SJSA1 (cell line): ENCODE results near the gene CEMIP2. TPM values are rescaled to one million over a fixed set of nuclear protein-coding genes. Genes with fewer than 3 reads are reported as not detected.
"Not testable (repeated sequence)": the region's sequence is repeated elsewhere in the genome, so short reads cannot be mapped to it uniquely, and the experiment has no call there.

Source experiments
- DNase-seq, 2 experiments: peaks; one replicate each; pipeline ENCODE4 v3.0.0-alpha.2; 2015 to 2020; ENCODE audit warnings: low spot score in 2 of 2, low read depth in 1 of 2
- H3K27ac ChIP-seq: fragments of 250-450 bp; sonication (Bioruptor Pico); 2 replicates; pipeline ENCODE4 v1.5.1; 2020; ENCODE audit warnings: mild to moderate bottlenecking, moderate library complexity
- H3K27me3 ChIP-seq: fragments of 250-450 bp; sonication (Bioruptor Pico); replicated peaks from 2 replicates; pipeline ENCODE4 v1.5.1; 2020; ENCODE audit warnings: mild to moderate bottlenecking, moderate library complexity
- H3K36me3 ChIP-seq: fragments of 250-450 bp; sonication (Bioruptor Pico); 2 replicates; pipeline ENCODE4 v1.5.1; 2020; ENCODE audit warnings: mild to moderate bottlenecking
- H3K4me1 ChIP-seq: fragments of 250-450 bp; sonication (Bioruptor Pico); replicated peaks from 2 replicates; pipeline ENCODE4 v1.6.1; 2021; ENCODE audit warnings: mild to moderate bottlenecking
- H3K4me3 ChIP-seq: fragments of 250-450 bp; sonication (Bioruptor Pico); 2 replicates; pipeline ENCODE4 v1.5.1; 2020; ENCODE audit warnings: mild to moderate bottlenecking
- H3K9me3 ChIP-seq: fragments of 250-450 bp; sonication (Bioruptor Pico); replicated peaks from 2 replicates; pipeline ENCODE4 v1.5.1; 2020; ENCODE audit warnings: mild to moderate bottlenecking
- total RNA-seq: library from RNA; depleted of rRNA; stranded (reverse); fragments of >200 nt; shearing (Covaris generic); gene quantifications from 2 replicates; pipeline ENCODE4 v1.2.3, GENCODE V29; 2014; rRNA removed

CEMIP2 gene
- total RNA-seq: 14.8 and 24.4 TPM in 2 replicates

GRCh38 chr9:71768388-71769174 lies at the start of gene CEMIP2:
Gene CEMIP2 (minus strand): TSS chr9:71768513. CDS start chr9:71750373, 18,140 bp downstream.
- Histone ChIP-seq H3K27me3 (no peaks in the 10 kb centered on the region), H3K4me3 (peak within 1 kb of the TSS; percentile 95), H3K4me1 (peaks cover 33% of the 10 kb centered on the region), H3K27ac (peak within 1 kb of the TSS; percentile 95), H3K36me3 (0 out of 2 replicates have a peak, but pooled peaks cover 4% of the 10 kb centered on the region), H3K9me3 (no peaks in the 10 kb centered on the region)
- DNase-seq: peak; percentile 90 to 96

GRCh38 chr9:71816916-71817451 lies 48.7 kb upstream of the CEMIP2 start:
- no peak for DNase-seq
- Histone ChIP-seq H3K36me3 (no peaks in the 10 kb centered on the region), H3K4me1 (no peaks in the 10 kb centered on the region), H3K27ac (no peak overlapping the region), H3K27me3 (no peaks in the 10 kb centered on the region), H3K9me3 (no peaks in the 10 kb centered on the region), H3K4me3 (no peak overlapping the region)

GRCh38 chr9:71814815-71815214 lies 46.5 kb upstream of the CEMIP2 start:
- H3K4me3 ChIP-seq: no peak overlapping the region
- no peaks in the 10 kb centered on the region for H3K9me3 ChIP-seq
- H3K36me3 ChIP-seq: no peaks in the 10 kb centered on the region
- no peaks in the 10 kb centered on the region for H3K4me1 ChIP-seq
- no peaks in the 10 kb centered on the region for H3K27me3 ChIP-seq
- no peak for DNase-seq
- no peak overlapping the region for H3K27ac ChIP-seq

GRCh38 chr9:71814226-71814625 lies 45.9 kb upstream of the CEMIP2 start:
- Histone ChIP-seq H3K9me3 (no peaks in the 10 kb centered on the region), H3K27ac (no peak overlapping the region), H3K4me3 (no peak overlapping the region), H3K27me3 (no peaks in the 10 kb centered on the region), H3K4me1 (no peaks in the 10 kb centered on the region), H3K36me3 (no peaks in the 10 kb centered on the region)
- DNase-seq: no peak

GRCh38 chr9:71812385-71812784 lies 44.1 kb upstream of the CEMIP2 start:
- Histone ChIP-seq H3K4me3 (no peak overlapping the region), H3K4me1 (no peaks in the 10 kb centered on the region), H3K9me3 (no peaks in the 10 kb centered on the region), H3K27me3 (no peaks in the 10 kb centered on the region), H3K27ac (no peak overlapping the region), H3K36me3 (no peaks in the 10 kb centered on the region)
- no peak for DNase-seq

GRCh38 chr9:71808068-71808467 lies 39.8 kb upstream of the CEMIP2 start:
- DNase-seq: no peak

GRCh38 chr9:71806901-71807307 lies 38.6 kb upstream of the CEMIP2 start:
- Histone ChIP-seq H3K4me1 (no peaks in the 10 kb centered on the region), H3K27me3 (no peaks in the 10 kb centered on the region), H3K27ac (no peak overlapping the region), H3K4me3 (no peak overlapping the region), H3K36me3 (no peaks in the 10 kb centered on the region), H3K9me3 (no peaks in the 10 kb centered on the region)
- peak; percentile 30 to 50 for DNase-seq

More at GRCh38 chr9:71808068-71808467, 39.8 kb upstream of the CEMIP2 start:
- Histone ChIP-seq H3K9me3 (no peaks in the 10 kb centered on the region), H3K4me1 (no peaks in the 10 kb centered on the region), H3K36me3 (no peaks in the 10 kb centered on the region), H3K27me3 (no peaks in the 10 kb centered on the region), H3K27ac (no peak overlapping the region), H3K4me3 (no peak overlapping the region)

- not testable (repeated sequence) for H3K9me3 ChIP-seq, H3K36me3 ChIP-seq, H3K27me3 ChIP-seq, DNase-seq, H3K4me1 ChIP-seq, H3K27ac ChIP-seq, H3K4me3 ChIP-seq
These were observed 36.8 kb upstream of the CEMIP2 start for GRCh38 chr9:71805096-71805495.

- Histone ChIP-seq H3K9me3 (no peaks in the 10 kb centered on the region), H3K4me3 (no peak overlapping the region), H3K36me3 (no peaks in the 10 kb centered on the region), H3K27ac (no peak overlapping the region), H3K27me3 (no peaks in the 10 kb centered on the region), H3K4me1 (no peaks in the 10 kb centered on the region)
- DNase-seq: no peak
These were observed 33.5 kb upstream of the CEMIP2 start for GRCh38 chr9:71801826-71802225.

GRCh38 chr9:71797266-71797665 lies 29.0 kb upstream of the CEMIP2 start:
- no peaks in the 10 kb centered on the region for H3K9me3 ChIP-seq
- no peak for DNase-seq
- H3K36me3 ChIP-seq: no peaks in the 10 kb centered on the region
- H3K4me3 ChIP-seq: no peak overlapping the region
- no peaks in the 10 kb centered on the region for H3K27me3 ChIP-seq
- no peak overlapping the region for H3K27ac ChIP-seq
- H3K4me1 ChIP-seq: peaks cover 6% of the 10 kb centered on the region

GRCh38 chr9:71796100-71796767 lies 27.9 kb upstream of the CEMIP2 start:
- H3K27ac ChIP-seq: no peak overlapping the region
- no peaks in the 10 kb centered on the region for H3K27me3 ChIP-seq
- DNase-seq: no peak
- peaks cover 6% of the 10 kb centered on the region for H3K4me1 ChIP-seq
- no peaks in the 10 kb centered on the region for H3K9me3 ChIP-seq
- no peak overlapping the region for H3K4me3 ChIP-seq
- H3K36me3 ChIP-seq: no peaks in the 10 kb centered on the region

GRCh38 chr9:71795097-71795813 lies 26.9 kb upstream of the CEMIP2 start:
- Histone ChIP-seq H3K27ac (no peak overlapping the region), H3K9me3 (no peaks in the 10 kb centered on the region), H3K4me3 (no peak overlapping the region), H3K36me3 (no peaks in the 10 kb centered on the region), H3K4me1 (peaks cover 6% of the 10 kb centered on the region), H3K27me3 (no peaks in the 10 kb centered on the region)
- DNase-seq: no peak

GRCh38 chr9:71793386-71794105 lies 25.2 kb upstream of the CEMIP2 start:
- Histone ChIP-seq H3K4me1 (peaks cover 6% of the 10 kb centered on the region), H3K27me3 (no peaks in the 10 kb centered on the region), H3K27ac (no peak overlapping the region), H3K9me3 (no peaks in the 10 kb centered on the region), H3K4me3 (no peak overlapping the region), H3K36me3 (no peaks in the 10 kb centered on the region)
- peak; percentile 18 to 42 for DNase-seq
